Endothelial cell of umbilical vein (primary cell): ENCODE results near the gene ATF6B. TPM values are rescaled to one million over a fixed set of nuclear protein-coding genes. Genes with fewer than 3 reads are reported as not detected.

Source experiments
- BruUV-seq: library from RNA; stranded (reverse); fragments of 400-500 nt; replicated peaks from 2 replicates; lab custom pipeline; 2021; lab: Mats Ljungman, UMichigan
- CTCF ChIA-PET: fragments of 300-600, 350-600 bp; sonication (Branson Sonifier 250); formaldehyde crosslinking; loops from one replicate; lab custom pipeline; 2021; ENCODE audit warnings: antibody characterized with exemption, inconsistent platforms; lab: Charles Lee
- POLR2A ChIA-PET: fragments of 300-600, 350-600 bp; sonication (Branson Sonifier 250); formaldehyde crosslinking; loops from one replicate; lab custom pipeline; 2021; ENCODE audit warnings: antibody characterized with exemption, inconsistent platforms; lab: Charles Lee
- DNase-seq: peaks from one replicate; pipeline ENCODE4 v3.0.0-alpha.2; 2011; ENCODE audit warnings: low read depth, low spot score
- FAIRE-seq: peaks from 2 replicates; lab custom pipeline; 2011; peaks lifted over from hg19 to GRCh38; lab: Jason Lieb, UNC
- H2AFZ ChIP-seq: 2 replicates; pipeline ENCODE4 v1.6.0; 2012; ENCODE audit warnings: low read depth, low read length, control low read depth, inconsistent platforms
- H3K27ac ChIP-seq: 2 replicates; pipeline ENCODE4 v1.5.1; 2011; ENCODE audit warnings: low read depth, mild to moderate bottlenecking, control low read depth, low read length, moderate library complexity; ENCODE audit not compliant: insufficient read depth
- H3K27me3 ChIP-seq, 2 experiments: 2 replicates each; pipeline versions ENCODE4 v1.6.0 to v1.6.1; 2011; ENCODE audit warnings: low read length in 2 of 2, mixed read lengths in 1 of 2; ENCODE audit not compliant: control insufficient read depth in 2 of 2, insufficient read depth in 2 of 2
- H3K36me3 ChIP-seq, 2 experiments: 2 replicates in 1 of 2; 3 replicates in 1 of 2; pipeline ENCODE4 v1.5.1; 2011; ENCODE audit warnings: low read length in 2 of 2, mild to moderate bottlenecking in 1 of 2, moderate library complexity in 1 of 2; ENCODE audit not compliant: control insufficient read depth in 2 of 2, insufficient read depth in 2 of 2; ENCODE audit errors: extremely low read depth in 1 of 2
- H3K4me1 ChIP-seq: 3 replicates; pipeline ENCODE4 v1.5.1; 2011; ENCODE audit warnings: mild to moderate bottlenecking, low read length; ENCODE audit not compliant: control insufficient read depth, insufficient read depth; ENCODE audit errors: extremely low read depth
- H3K4me2 ChIP-seq: 2 replicates; pipeline ENCODE4 v1.6.1; 2011; ENCODE audit warnings: low read length, control low read depth, mixed read lengths; ENCODE audit not compliant: insufficient read depth
- H3K4me3 ChIP-seq, 3 experiments: fragments of 200-600 bp in 1 of 3; sonication (generic), shearing (Covaris generic) in 1 of 3; replicated peaks in 1 of 3; 2 replicates each; pipeline ENCODE4 v1.5.1; 2011 to 2016; ENCODE audit warnings: control low read depth in 3 of 3, low read length in 3 of 3, mild to moderate bottlenecking in 2 of 3, inconsistent platforms in 1 of 3, low read depth in 1 of 3, moderate library complexity in 1 of 3; ENCODE audit not compliant: insufficient read depth in 1 of 3
- H3K79me2 ChIP-seq: 2 replicates; pipeline ENCODE4 v1.6.0; 2012; ENCODE audit warnings: low read length, inconsistent platforms; ENCODE audit not compliant: control insufficient read depth, insufficient read depth
- H3K9ac ChIP-seq: replicated peaks from 2 replicates; pipeline ENCODE3; 2011; ENCODE audit warnings: low read length, control low read depth; ENCODE audit not compliant: insufficient read depth; ENCODE audit errors: extremely low read depth
- H3K9me1 ChIP-seq: replicated peaks from 3 replicates; pipeline ENCODE4 v1.6.0; 2011; ENCODE audit warnings: mild to moderate bottlenecking, low read length; ENCODE audit not compliant: control insufficient read depth, insufficient read depth; ENCODE audit errors: extremely low read depth
- H3K9me3 ChIP-seq: replicated peaks from 2 replicates; pipeline ENCODE4 v1.5.1; 2012; ENCODE audit warnings: low read length, inconsistent platforms; ENCODE audit not compliant: control insufficient read depth, insufficient read depth
- H4K20me1 ChIP-seq: replicated peaks from 2 replicates; pipeline ENCODE3; 2011; ENCODE audit warnings: mild to moderate bottlenecking, low read length; ENCODE audit not compliant: control insufficient read depth, insufficient read depth; ENCODE audit errors: extremely low read depth
- EZH2 ChIP-seq: IDR thresholded peaks from 2 replicates; pipeline ENCODE4 v1.6.1; 2012; ENCODE audit warnings: borderline replicate concordance, low read depth, mild to moderate bottlenecking, moderate library complexity, low read length, inconsistent platforms; ENCODE audit not compliant: severe bottlenecking
- FOS ChIP-seq: IDR thresholded peaks from 2 replicates; pipeline ENCODE4 v1.6.1; 2011; ENCODE audit warnings: mild to moderate bottlenecking, low read length, moderate library complexity, borderline replicate concordance; ENCODE audit not compliant: insufficient read depth
- GATA2 ChIP-seq: IDR thresholded peaks from 2 replicates; pipeline ENCODE4 v1.7.0; 2011; ENCODE audit warnings: low read depth, mild to moderate bottlenecking, moderate library complexity, mixed read lengths, low read length; ENCODE audit not compliant: insufficient read length, insufficient read depth
- JUN ChIP-seq: IDR thresholded peaks from 2 replicates; pipeline ENCODE4 v1.6.1; 2011; ENCODE audit warnings: borderline replicate concordance, low read depth; ENCODE audit not compliant: insufficient read length, insufficient read depth
- MYC ChIP-seq: IDR thresholded peaks from one replicate; pipeline ENCODE4 v1.6.1; 2011; ENCODE audit warnings: mild to moderate bottlenecking, low read depth, low read length
- POLR2A ChIP-seq: IDR thresholded peaks from 2 replicates; pipeline ENCODE4 v1.6.1; 2012; ENCODE audit warnings: low read depth, mild to moderate bottlenecking, control low read depth, low read length
- POLR2AphosphoS5 ChIP-seq: IDR thresholded peaks from 2 replicates; pipeline ENCODE4 v1.6.1; 2012; ENCODE audit warnings: low read depth, mild to moderate bottlenecking, control low read depth, low read length, moderate library complexity; ENCODE audit not compliant: insufficient read depth
- dilution Hi-C: fragments of 300-500 bp; cut with MboI; formaldehyde crosslinking; loops from one replicate; pipeline ENCODE4 v1.15.0; 2019; ENCODE audit warnings: low sequenced_read_pairs; ENCODE audit not compliant: extremely low pct_ligation_motif_present
- intact Hi-C: fragments of 100-400 bp; cut with micrococcal nuclease; formaldehyde crosslinking; loops from one replicate; pipeline ENCODE4 v1.10.0; 2022
- polyA plus RNA-seq, 4 experiments: library from polyadenylated mRNA; depleted of rRNA in 3 of 4; stranded (reverse) in 3 of 4; unstranded in 1 of 4; fragments of >200 nt; gene quantifications; 2 replicates each; pipeline versions ENCODE4 v1.2.1 to v1.2.3, GENCODE V29; 2011 to 2012; ENCODE audit warnings: missing spikeins in 1 of 4
- total RNA-seq: library from RNA; stranded (reverse); gene quantifications from 2 replicates; pipeline ENCODE4 v1.2.3, GENCODE V29; 2021
- TF ChIP-seq, protein P1 (sequence below), 2 donors: IDR thresholded peaks; 1 replicate in 1 of 2; 2 replicates in 1 of 2; pipeline ENCODE4 v1.5.1; 2011; ENCODE audit warnings: low read length in 2 of 2, mild to moderate bottlenecking in 2 of 2, moderate library complexity in 2 of 2, control low read depth in 1 of 2, inconsistent platforms in 1 of 2, low read depth in 1 of 2; ENCODE audit not compliant: insufficient read depth in 1 of 2; ENCODE audit errors: extremely low read depth in 1 of 2
- TF ChIP-seq, protein P2 (sequence below): IDR thresholded peaks from 2 replicates; pipeline ENCODE4 v1.6.1; 2011; ENCODE audit not compliant: insufficient read depth, insufficient read length

ATF6B gene
- total and polyA plus RNA-seq, 2 donors (not counting 3 experiments of a cell fraction or from before 2014, with no cell fraction given): 106 to 115 TPM

DNA sequence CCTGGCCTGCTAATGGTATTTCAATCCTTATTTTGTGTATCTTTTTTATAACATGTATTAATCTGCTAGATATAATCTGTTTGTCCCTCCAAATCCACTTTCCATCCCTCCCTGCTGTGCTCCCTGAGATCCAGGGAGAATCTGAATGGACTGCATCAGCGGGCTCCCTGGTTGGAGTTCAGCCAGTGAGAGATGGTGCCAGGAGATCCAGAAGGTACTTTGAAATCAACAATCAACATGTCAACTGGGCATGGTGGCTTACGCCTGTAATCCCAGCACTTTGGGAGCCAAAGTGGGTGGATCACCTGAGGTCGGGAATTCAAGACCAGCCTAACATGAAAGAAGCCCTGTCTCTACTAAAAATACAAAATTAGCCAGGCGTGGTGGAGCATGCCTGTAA, 4.4 kb downstream of the ATF6B start:
- DNase-seq (no peak), FAIRE-seq (no peak)
- Histone ChIP-seq H3K9me1 (no peaks in the 10 kb centered on the region), H3K9me3 (no peaks in the 10 kb centered on the region), H3K27me3 (no peaks in the 10 kb centered on the region), H3K36me3 (peaks cover 6 to 35% of the 10 kb centered on the region in 2 experiments), H3K27ac (no peak overlapping the region), H3K9ac (no peak overlapping the region), H4K20me1 (no peaks in the 10 kb centered on the region), H2AFZ (no peak overlapping the region), H3K79me2 (peaks cover 7% of the 10 kb centered on the region), H3K4me3 (no peak overlapping the region), H3K4me2 (no peak overlapping the region), H3K4me1 (peaks cover 11% of the 10 kb centered on the region)
- ChIA-PET POLR2A (no interaction called here), CTCF (no interaction called here)
- intact Hi-C loops (no loop called here), dilution Hi-C loops (no loop called here)
- BruUV-seq: no TSS peak
- TF ChIP-seq POLR2A (no peak), FOS (no peak), JUN (no peak), EZH2 (no peak), POLR2AphosphoS5 (no peak), MYC (no peak), GATA2 (no peak)
- TF ChIP-seq, protein P1, sequence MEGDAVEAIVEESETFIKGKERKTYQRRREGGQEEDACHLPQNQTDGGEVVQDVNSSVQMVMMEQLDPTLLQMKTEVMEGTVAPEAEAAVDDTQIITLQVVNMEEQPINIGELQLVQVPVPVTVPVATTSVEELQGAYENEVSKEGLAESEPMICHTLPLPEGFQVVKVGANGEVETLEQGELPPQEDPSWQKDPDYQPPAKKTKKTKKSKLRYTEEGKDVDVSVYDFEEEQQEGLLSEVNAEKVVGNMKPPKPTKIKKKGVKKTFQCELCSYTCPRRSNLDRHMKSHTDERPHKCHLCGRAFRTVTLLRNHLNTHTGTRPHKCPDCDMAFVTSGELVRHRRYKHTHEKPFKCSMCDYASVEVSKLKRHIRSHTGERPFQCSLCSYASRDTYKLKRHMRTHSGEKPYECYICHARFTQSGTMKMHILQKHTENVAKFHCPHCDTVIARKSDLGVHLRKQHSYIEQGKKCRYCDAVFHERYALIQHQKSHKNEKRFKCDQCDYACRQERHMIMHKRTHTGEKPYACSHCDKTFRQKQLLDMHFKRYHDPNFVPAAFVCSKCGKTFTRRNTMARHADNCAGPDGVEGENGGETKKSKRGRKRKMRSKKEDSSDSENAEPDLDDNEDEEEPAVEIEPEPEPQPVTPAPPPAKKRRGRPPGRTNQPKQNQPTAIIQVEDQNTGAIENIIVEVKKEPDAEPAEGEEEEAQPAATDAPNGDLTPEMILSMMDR (IDR thresholded peaks at IDR 0.05; ENCODE audit: extremely low read depth in 1 of 2, insufficient read depth in 1 of 2, low read depth in 1 of 2, low read length in 2 of 2): no peak
- TF ChIP-seq, protein P2, sequence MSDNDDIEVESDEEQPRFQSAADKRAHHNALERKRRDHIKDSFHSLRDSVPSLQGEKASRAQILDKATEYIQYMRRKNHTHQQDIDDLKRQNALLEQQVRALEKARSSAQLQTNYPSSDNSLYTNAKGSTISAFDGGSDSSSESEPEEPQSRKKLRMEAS: no peak
